HG02885 (cell line): Measurements from ENCODE around the gene ITK.
A peak's percentile ranks its signal among the peaks of the same experiment; 100 is the strongest.
"Not testable (repeated sequence)": the region's sequence is repeated elsewhere in the genome, so short reads cannot be mapped to it uniquely, and the experiment has no call there.

Experiments
- ATAC-seq: cut with Tn5 transposase; IDR thresholded peaks from one replicate; pipeline ENCODE4 v1.9.1; 2021; ENCODE audit warnings: mild to moderate bottlenecking; ENCODE audit not compliant: unreplicated experiment, poor library complexity

The ITK gene

DNA sequence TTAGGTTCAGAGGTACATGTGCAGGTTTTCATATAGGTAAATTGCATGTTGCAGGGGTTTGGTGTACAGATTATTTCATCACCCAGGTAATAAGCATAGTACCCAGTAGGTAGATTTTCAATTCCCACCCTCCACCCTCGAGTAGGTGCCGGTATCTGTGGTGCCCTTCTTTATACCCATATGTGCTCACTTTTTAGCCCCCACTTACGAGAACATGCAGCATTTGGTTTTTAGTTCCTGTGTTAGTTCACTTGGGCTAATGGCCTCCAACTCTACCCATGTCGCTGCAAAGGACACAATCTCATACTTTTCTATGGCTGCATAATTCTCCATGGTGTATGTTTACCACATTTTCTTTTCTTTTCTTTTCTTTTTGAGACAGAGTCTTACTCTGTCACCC, 21.2 kb downstream of the ITK start:
- no peak for ATAC-seq

DNA sequence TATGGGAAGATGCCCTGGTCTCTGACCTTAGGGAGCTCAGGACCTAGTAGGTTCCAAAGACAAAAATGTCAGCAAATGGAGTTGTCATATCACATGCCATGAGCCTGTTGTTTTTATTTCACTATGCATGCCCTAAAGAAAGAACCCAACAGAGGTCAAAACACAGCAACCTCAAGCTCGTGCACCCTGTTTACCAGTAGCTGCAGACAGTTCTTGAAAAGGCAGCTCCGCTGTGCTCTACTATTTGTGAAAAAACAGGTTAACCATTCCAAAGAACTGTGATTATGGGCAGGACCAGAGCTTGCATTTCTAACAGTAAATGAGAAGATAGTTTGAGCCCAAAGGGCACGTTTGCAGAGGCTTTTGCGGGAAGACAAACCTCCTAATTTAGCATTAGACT, 22.8 kb downstream of the ITK start:
- ATAC-seq: no peak

DNA sequence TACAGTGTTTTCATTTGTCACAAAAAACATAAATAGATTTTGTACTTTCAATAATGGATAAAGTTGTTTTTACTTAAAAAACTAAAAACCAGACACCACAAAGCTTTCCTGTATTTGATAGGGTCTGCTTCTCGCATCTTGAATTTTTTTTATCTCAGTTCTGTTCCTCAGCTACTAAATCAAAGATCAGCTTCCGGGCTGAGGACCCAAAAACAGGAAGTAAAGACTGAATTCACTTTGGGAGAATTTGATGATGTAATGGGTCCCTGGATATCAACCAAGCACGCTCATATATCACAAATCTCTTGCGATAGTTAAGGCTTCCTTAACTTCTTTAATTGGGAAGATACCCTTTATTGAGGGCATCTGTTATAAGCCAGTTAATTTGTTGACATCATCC, 24.1 kb downstream of the ITK start:
- no peak for ATAC-seq

GRCh38 chr5:157205708-157206107, 25.1 kb downstream of the ITK start:
- ATAC-seq: no peak

DNA sequence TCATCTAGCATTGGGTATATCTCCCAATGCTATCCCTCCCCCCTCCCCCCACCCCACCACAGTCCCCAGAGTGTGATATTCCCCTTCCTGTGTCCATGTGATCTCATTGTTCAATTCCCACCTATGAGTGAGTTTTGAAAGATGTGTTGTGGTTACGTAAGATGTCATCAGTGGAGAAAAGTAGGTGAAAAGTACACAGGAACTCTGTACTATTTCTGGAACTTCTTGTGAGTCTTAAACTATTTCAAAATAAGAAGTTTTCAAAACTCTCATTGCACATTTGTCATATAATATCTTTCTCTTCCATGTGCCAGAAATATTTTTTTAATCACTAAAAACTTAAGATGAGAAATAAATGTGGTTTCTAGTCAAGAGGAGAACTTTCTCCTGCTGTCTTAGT, 30.0 kb downstream of the ITK start:
- ATAC-seq: not testable (repeated sequence)

DNA sequence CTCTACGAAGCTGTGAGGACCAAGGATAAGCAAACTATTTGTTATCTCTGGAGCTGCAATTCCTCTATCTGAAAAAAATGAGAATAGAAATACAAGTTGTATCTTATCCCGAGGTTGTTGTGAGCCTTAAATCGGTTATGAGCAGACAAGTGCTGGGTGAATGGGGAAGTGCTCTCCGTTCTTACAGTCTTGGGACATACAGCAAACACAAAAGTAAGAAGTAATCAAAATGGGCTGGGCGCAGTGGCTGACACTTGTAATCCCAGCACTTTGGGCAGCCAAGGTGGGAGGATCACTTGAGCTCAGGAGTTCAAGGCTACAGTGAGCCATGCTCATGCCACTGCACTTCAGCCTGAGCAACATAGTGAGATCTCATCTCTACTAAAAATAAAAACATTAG, 31.7 kb downstream of the ITK start:
- ATAC-seq: no peak

DNA sequence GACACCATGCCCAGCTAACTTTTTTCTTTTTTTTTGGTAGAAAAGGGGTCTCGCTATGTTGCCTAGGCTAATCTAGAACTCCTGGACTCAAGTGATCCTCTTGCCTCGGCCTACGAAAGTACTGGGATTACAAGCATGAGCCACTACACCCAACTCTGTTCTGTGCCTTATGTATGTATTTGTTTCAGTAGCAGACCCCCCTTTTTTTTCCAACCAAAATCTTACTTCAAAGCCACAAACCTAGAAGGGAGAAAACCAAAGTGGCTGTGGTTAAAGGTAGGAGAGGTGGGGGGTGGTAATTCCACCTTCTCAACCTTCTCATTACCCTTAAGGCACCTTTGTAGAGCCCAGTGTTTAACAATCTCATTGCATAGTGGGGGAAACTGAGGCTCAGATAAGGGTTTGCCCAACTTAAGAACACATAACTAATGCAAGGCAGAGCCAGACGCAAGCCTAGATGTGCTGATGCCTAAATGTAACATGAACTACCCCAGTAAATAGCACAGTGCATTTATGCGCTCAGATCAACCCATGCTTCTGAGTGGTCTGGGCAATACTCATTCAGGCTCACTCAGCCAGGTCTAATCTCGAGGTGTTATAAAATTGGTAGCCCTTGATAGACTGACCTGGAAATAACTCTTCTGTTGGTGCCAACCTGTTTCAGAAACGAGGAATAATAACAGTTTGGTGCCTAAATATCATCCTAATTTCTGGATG, 33.0 kb downstream of the ITK start:
- ATAC-seq: no peak

- ATAC-seq: no peak
Measured at GRCh38 chr5:157214415-157214814, 33.8 kb downstream of the ITK start.

DNA sequence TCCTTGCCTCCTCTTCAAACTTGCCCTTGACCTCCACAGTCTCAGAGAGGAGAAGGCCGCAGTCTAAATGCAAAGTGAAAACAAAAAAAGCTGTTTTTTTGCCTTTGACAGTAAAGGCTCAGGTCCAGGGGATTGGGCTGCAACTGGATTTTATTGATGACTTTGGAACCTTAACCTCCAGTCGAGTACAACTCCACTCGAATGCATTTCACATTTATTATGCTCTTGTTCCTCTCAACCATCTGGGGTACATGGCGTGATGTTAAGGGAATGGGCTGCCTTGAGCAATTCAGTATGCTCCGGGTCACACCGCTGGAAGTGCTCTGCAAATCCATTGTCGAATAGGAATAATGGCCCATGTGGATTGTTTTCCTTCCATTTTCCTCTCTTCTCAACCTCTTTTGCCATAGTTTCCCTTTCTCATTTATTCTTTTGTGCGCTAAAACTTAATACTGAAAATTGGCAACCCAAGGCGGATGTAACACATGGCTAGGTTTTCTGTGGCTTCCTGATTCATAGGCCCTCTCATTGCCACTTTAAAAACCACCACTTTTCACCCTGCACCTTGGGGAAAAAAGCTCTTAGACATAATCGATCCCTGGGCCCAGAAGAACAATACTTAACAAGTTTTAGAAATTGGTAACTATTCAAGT, 34.3 kb downstream of the ITK start:
- ATAC-seq: peak; percentile 45

DNA sequence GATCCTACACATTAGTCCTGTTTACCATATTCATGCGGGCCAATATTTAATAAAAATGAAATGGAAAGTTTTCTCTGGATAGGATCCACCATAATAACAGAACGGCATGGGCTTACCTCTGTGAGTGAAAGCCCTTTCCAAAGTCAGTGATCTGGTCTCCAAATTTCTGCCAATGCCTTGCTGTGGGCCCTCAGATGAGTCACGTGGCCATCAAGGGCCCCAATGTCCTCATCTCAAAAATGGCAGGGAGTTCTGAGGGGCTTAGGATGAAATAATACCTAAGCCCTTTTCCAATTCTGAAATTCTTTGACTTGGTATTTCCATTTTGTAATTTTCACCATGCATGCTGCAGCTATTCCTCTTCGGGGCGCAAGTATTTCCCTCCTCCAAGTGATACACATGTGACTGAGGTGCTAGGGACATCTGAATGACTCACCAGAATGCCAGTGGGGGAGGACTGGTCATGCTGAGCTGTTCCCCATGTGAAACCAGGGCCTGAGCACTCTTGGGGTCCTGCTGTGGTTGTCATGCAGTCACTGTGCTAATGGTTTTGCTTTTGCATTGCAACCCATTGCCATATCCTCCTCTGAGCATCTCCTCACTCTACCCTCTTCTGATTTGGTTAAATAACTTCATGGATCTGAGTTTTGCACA, 35.0 kb downstream of the ITK start:
- ATAC-seq: no peak

- ATAC-seq: no peak
Measured at GRCh38 chr5:157216391-157217142, 35.9 kb downstream of the ITK start.

- ATAC-seq: no peak
Measured at GRCh38 chr5:157217289-157218024, 36.8 kb downstream of the ITK start.

DNA sequence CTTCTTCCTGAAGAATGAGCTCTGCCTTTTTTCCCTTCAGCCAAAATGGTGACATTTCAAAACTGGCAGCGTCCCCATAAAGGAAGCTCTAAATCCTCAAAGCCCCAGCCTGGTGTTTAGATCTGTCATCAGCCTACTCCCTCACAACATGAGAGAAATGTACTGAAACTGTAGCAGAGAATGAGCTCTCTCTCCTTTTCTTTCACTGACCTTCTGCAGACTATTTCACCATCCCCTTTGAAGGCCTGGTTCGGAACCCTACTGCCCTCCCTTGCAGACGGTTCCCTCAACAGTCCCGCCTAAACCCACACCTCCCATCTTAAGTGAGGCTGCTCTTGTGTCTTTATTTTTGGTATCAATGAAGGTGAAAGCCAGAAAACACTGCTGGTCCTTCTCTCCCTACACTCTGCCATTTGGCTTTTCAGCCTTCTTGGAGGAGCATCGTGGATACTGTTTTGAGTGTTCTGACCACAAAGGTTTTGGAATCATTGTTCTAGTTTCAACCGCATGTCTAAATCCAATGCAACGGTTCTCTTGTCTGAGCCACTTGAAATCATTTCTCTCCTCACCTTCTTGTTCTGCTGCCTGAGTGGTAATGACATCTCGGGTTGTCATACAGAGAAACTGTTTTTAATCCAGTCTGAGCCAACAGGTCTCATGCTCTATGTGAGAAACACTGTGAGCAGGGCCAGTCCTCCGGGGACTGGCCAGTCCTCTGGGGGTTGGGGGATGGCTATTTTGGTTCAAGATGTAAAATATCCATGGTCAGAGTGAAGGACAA, 39.0 kb downstream of the ITK start:
- ATAC-seq: peak; percentile 63

GRCh38 chr5:157221959-157222358, 41.3 kb downstream of the ITK start:
- no peak for ATAC-seq

DNA sequence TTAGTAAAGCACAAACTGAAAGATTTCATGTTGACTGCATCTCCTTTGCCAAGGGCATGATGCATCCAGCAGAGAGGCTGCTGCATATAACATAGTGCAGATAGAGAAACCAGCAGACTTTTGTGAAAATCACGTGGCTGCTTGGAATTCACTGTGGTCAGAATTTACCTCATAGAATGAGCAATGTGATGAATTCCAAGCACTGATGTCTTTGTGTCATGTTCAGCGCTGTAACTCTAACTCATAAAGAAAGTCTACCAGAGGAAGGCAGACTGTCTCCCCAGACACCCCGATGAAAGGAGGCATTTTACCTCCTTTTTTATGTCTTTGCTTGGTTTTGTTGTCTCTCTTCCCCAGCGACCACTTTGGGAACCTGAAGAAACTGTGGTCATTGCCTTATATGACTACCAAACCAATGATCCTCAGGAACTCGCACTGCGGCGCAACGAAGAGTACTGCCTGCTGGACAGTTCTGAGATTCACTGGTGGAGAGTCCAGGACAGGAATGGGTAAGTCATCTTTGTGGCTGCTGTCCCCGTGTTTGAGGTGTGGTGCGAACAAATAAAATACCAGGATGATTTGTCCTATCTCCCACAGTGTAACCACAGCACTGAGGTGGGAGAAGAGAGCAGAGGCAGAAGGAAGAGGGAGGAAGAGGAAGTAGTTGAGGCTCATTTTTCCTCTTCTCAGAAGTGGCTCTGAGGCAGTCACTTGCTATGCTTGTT, 42.0 kb downstream of the ITK start:
- peak; percentile 36 for ATAC-seq

DNA sequence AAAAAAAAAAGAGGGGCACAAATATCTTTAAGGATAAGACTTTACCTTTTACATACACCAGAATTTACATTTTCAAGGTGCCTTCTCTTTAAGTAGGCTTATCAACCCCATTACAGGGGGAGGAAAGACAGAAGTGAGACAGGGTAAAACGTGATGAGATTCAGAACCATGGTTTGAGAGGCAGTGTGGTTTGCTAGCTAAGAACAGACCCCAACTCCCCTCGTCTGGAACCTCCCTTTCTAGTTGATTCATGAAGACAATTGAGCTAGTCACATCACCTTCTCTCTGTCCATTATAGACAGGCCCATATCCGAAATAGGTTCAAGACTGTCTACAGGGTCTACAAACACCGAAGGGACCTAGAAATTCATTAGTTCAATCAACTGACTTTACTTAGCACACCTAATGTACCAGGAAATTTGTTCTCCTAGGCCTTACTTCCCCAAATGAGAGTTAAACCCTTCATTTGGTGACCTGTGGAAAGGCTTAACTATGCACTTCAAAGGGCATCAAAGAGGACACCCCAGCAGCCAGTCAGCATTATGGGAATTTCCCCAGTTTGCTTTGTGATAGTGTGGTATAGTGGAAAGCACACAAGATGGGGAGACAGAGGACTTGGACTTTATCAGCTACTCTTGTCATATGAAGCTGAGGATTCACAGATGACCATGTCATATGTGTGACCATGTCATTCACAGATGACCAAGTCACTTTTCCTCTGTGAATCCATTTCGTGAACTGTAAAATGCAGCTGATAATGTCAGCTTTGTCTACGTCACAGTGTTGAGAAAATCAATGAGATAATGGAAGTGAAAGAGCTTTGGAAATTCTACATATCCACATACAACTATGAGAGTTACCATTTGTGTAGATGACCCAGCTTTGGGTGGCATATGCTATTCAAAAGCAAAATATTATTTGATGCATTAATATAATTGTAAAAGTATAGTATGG, 45.1 kb downstream of the ITK start:
- no peak for ATAC-seq

GRCh38 chr5:157230610-157231009, 50.0 kb downstream of the ITK start:
- ATAC-seq: no peak

GRCh38 chr5:157232706-157233105, 52.1 kb downstream of the ITK start:
- ATAC-seq: no peak
